Activated B cell treated with CpG ODN at 0.5 μM for 24 hours (primary cell): ENCODE measurements around the gene CACNA2D3. TPM values are rescaled to one million over a fixed set of nuclear protein-coding genes. Genes with fewer than 3 reads are reported as not detected.

Experiments
- ATAC-seq: fragments of 200-7000 bp; cut with Tn5 transposase; one replicate; pipeline ENCODE4 v1.10.0; 2021; ENCODE audit warnings: low read depth, mild to moderate bottlenecking, moderate library complexity
- CTCF ChIA-PET: fragments of 350-600 bp; sonication (Branson Sonifier 250); formaldehyde crosslinking; loops from one replicate; lab custom pipeline; 2021; ENCODE audit warnings: antibody characterized with exemption; lab: Charles Lee
- POLR2A ChIA-PET: fragments of 350-600 bp; sonication (Branson Sonifier 250); formaldehyde crosslinking; loops from one replicate; lab custom pipeline; 2021; ENCODE audit warnings: antibody characterized with exemption; lab: Charles Lee
- DNase-seq: peaks from one replicate; pipeline ENCODE4 v3.0.0; 2022
- H3K27ac Mint-ChIP-seq: one replicate; pipeline ENCODE4 v1.8.0; 2020; ENCODE audit warnings: mixed read lengths
- H3K27me3 Mint-ChIP-seq: one replicate; pipeline ENCODE4 v1.8.0; 2021; ENCODE audit warnings: mixed read lengths
- H3K36me3 Mint-ChIP-seq: one replicate; pipeline ENCODE4 v1.8.0; 2021; ENCODE audit warnings: low read depth, mixed read lengths
- H3K4me1 Mint-ChIP-seq: one replicate; pipeline ENCODE4 v1.8.0; 2021; ENCODE audit warnings: mixed read lengths
- H3K4me3 Mint-ChIP-seq: one replicate; pipeline ENCODE4 v1.8.0; 2020; ENCODE audit warnings: mild to moderate bottlenecking, mixed read lengths
- H3K9me3 Mint-ChIP-seq: one replicate; pipeline ENCODE4 v1.8.0; 2020; ENCODE audit warnings: mixed read lengths
- CTCF ChIP-seq: fragments of 200-600 bp; IDR thresholded peaks from one replicate; pipeline ENCODE4 v1.8.0; 2022; ENCODE audit warnings: antibody characterized with exemption, mild to moderate bottlenecking
- intact Hi-C: fragments of 100-400 bp; cut with micrococcal nuclease; formaldehyde crosslinking; loops from one replicate; pipeline ENCODE4 v1.15.1; 2024
- total RNA-seq: library from RNA; stranded (reverse); gene quantifications from 2 replicates; pipeline ENCODE4 v1.2.3, GENCODE V29; 2022

CACNA2D3 gene
- total RNA-seq, 1 donor from 2014 or later: not detected

GRCh38 chr3:54243056-54243931, 120.9 kb downstream of the CACNA2D3 start:
- POLR2A ChIA-PET: no interaction called here
- DNase-seq: no peak
- Mint-ChIP-seq H3K9me3 (peaks cover 5% of the 10 kb centered on the region), H3K4me1 (no peaks in the 10 kb centered on the region), H3K4me3 (no peak overlapping the region), H3K27ac (no peak overlapping the region), H3K36me3 (no peaks in the 10 kb centered on the region), H3K27me3 (no peaks in the 10 kb centered on the region)
- ATAC-seq: no peak
- TF ChIP-seq CTCF: no peak
- intact Hi-C loops: no loop called here
- CTCF ChIA-PET: no interaction called here

GRCh38 chr3:54243960-54244682, 121.8 kb downstream of the CACNA2D3 start:
- Mint-ChIP-seq H3K4me3 (no peak overlapping the region), H3K9me3 (peaks cover 5% of the 10 kb centered on the region), H3K27ac (no peak overlapping the region), H3K36me3 (no peaks in the 10 kb centered on the region), H3K4me1 (no peaks in the 10 kb centered on the region), H3K27me3 (no peaks in the 10 kb centered on the region)
- DNase-seq (no peak), ATAC-seq (no peak)
- TF ChIP-seq CTCF: no peak
- intact Hi-C loops: no loop called here
- POLR2A ChIA-PET: no interaction called here
- CTCF ChIA-PET: no interaction called here

- DNase-seq (no peak), ATAC-seq (no peak)
- Mint-ChIP-seq H3K9me3 (peaks cover 1% of the 10 kb centered on the region), H3K4me1 (no peaks in the 10 kb centered on the region), H3K4me3 (no peak overlapping the region), H3K27ac (no peak overlapping the region), H3K36me3 (no peaks in the 10 kb centered on the region), H3K27me3 (no peaks in the 10 kb centered on the region)
- CTCF ChIA-PET: no interaction called here
- intact Hi-C loops: no loop called here
- no peak for TF ChIP-seq CTCF
- POLR2A ChIA-PET: no interaction called here
Observed at GRCh38 chr3:54251705-54252104, 129.4 kb downstream of the CACNA2D3 start.

- Mint-ChIP-seq H3K27me3 (peaks cover 5% of the 10 kb centered on the region), H3K36me3 (no peaks in the 10 kb centered on the region), H3K27ac (no peak overlapping the region), H3K4me1 (no peaks in the 10 kb centered on the region), H3K4me3 (no peak overlapping the region), H3K9me3 (peaks cover 2% of the 10 kb centered on the region)
- no peak for DNase-seq
- POLR2A ChIA-PET: no interaction called here
- no peak for TF ChIP-seq CTCF
- CTCF ChIA-PET: no interaction called here
- intact Hi-C loops: no loop called here
- ATAC-seq: no peak
Observed at GRCh38 chr3:54257125-54257720, 134.9 kb downstream of the CACNA2D3 start.

- POLR2A ChIA-PET: no interaction called here
- ATAC-seq (no peak), DNase-seq (no peak)
- no peak overlapping the region for H3K4me3 Mint-ChIP-seq
- H3K4me1 Mint-ChIP-seq: no peaks in the 10 kb centered on the region
- peaks cover 2% of the 10 kb centered on the region for H3K9me3 Mint-ChIP-seq
- H3K36me3 Mint-ChIP-seq: no peaks in the 10 kb centered on the region
- intact Hi-C loops: no loop called here
- TF ChIP-seq CTCF: no peak
- CTCF ChIA-PET: no interaction called here
- H3K27ac Mint-ChIP-seq: no peak overlapping the region
- H3K27me3 Mint-ChIP-seq: peaks cover 7% of the 10 kb centered on the region
Observed at GRCh38 chr3:54259636-54260035, 137.3 kb downstream of the CACNA2D3 start.
